ENCODE results near the gene BAZ2A.
A peak's percentile ranks its signal among the peaks of the same experiment; 100 is the strongest.

The BAZ2A gene

DNA sequence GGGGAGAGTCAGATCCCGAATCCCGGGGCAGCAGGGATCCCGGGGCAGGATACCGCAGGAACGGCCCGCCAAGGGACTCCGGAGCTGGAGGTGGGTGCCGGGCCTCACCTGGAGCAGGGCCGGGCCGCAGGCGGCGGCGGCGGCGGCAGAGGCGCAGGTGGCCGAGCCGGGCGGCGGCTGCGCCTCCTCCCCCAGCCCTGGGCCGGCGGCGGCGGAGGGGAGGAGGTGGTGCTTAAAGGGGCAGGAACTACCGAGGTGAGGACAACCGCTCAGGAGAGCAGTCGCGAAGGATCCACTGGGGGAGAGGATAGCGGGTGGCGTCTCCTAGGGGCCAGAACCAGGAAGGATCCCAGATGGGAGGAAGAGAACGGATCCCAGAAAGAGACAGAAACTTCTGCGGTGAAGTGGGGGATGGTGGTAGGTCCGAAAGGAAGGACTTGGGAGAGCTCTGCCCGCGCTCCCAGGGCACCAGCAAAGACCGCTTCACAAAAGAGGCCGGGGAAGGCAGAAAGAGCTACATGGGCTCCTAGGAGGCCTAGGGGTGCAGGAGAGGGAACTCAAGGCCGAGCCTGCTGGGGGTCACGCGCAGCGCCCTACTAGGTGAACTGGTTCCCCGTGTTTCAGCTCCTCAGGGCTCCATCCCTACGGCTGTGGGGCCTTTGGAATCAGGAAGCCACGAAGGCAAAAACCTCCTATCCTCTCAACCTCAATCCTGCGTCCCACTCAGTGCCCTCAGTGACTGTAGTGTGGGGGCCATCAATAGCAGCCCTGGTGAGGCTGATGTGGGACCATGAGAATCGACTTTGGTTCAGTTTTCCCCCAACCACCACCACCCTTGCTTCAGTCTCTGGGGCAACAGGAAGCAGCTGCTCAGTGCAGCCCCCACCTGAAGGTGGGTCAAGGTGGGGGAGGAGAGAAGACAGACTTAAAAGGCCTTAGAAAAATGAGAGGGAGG lies 5.0 kb upstream of the BAZ2A start (continued):
- TF ChIP-seq, protein P1, sequence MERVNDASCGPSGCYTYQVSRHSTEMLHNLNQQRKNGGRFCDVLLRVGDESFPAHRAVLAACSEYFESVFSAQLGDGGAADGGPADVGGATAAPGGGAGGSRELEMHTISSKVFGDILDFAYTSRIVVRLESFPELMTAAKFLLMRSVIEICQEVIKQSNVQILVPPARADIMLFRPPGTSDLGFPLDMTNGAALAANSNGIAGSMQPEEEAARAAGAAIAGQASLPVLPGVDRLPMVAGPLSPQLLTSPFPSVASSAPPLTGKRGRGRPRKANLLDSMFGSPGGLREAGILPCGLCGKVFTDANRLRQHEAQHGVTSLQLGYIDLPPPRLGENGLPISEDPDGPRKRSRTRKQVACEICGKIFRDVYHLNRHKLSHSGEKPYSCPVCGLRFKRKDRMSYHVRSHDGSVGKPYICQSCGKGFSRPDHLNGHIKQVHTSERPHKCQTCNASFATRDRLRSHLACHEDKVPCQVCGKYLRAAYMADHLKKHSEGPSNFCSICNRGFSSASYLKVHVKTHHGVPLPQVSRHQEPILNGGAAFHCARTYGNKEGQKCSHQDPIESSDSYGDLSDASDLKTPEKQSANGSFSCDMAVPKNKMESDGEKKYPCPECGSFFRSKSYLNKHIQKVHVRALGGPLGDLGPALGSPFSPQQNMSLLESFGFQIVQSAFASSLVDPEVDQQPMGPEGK (tag by site-specific recombination; IDR thresholded peaks at IDR 0.05): peak; percentile 6; the same call in 1 of the 2 replicates
- TF ChIP-seq, protein P2, sequence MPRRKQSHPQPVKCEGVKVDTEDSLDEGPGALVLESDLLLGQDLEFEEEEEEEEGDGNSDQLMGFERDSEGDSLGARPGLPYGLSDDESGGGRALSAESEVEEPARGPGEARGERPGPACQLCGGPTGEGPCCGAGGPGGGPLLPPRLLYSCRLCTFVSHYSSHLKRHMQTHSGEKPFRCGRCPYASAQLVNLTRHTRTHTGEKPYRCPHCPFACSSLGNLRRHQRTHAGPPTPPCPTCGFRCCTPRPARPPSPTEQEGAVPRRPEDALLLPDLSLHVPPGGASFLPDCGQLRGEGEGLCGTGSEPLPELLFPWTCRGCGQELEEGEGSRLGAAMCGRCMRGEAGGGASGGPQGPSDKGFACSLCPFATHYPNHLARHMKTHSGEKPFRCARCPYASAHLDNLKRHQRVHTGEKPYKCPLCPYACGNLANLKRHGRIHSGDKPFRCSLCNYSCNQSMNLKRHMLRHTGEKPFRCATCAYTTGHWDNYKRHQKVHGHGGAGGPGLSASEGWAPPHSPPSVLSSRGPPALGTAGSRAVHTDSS (tag by site-specific recombination; IDR thresholded peaks at IDR 0.05): no peak
- TF ChIP-seq ZNF600 (tag by site-specific recombination; IDR thresholded peaks at IDR 0.05): peak; percentile 63; the same call in 1 of the 2 replicates
- peak; percentile 59 for TF ChIP-seq ZNF366 (tag by site-specific recombination; conservative IDR thresholded peaks at IDR 0.05)
- peak; percentile 81 for TF ChIP-seq GLIS2 (tag by site-specific recombination; IDR thresholded peaks at IDR 0.05)
- TF ChIP-seq, protein P3, sequence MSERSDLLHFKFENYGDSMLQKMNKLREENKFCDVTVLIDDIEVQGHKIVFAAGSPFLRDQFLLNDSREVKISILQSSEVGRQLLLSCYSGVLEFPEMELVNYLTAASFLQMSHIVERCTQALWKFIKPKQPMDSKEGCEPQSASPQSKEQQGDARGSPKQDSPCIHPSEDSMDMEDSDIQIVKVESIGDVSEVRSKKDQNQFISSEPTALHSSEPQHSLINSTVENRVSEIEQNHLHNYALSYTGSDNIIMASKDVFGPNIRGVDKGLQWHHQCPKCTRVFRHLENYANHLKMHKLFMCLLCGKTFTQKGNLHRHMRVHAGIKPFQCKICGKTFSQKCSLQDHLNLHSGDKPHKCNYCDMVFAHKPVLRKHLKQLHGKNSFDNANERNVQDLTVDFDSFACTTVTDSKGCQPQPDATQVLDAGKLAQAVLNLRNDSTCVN (tag by site-specific recombination; optimal IDR thresholded peaks at IDR 0.05): peak; percentile 31
- peak; percentile 45 for TF ChIP-seq GLIS1 (tag by site-specific recombination; IDR thresholded peaks at IDR 0.05)
- no peak for TF ChIP-seq ZSCAN16 (tag by site-specific recombination; IDR thresholded peaks at IDR 0.05)
- 0 out of 2 replicates have a peak, but pooled peaks have one; percentile 32 for TF ChIP-seq ZBTB7A (tag by site-specific recombination; IDR thresholded peaks at IDR 0.05; ENCODE audit: low read depth)
- TF ChIP-seq, protein P4, sequence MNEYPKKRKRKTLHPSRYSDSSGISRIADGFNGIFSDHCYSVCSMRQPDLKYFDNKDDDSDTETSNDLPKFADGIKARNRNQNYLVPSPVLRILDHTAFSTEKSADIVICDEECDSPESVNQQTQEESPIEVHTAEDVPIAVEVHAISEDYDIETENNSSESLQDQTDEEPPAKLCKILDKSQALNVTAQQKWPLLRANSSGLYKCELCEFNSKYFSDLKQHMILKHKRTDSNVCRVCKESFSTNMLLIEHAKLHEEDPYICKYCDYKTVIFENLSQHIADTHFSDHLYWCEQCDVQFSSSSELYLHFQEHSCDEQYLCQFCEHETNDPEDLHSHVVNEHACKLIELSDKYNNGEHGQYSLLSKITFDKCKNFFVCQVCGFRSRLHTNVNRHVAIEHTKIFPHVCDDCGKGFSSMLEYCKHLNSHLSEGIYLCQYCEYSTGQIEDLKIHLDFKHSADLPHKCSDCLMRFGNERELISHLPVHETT (tag by site-specific recombination; IDR thresholded peaks at IDR 0.05): no peak
- TF ChIP-seq, protein P5, sequence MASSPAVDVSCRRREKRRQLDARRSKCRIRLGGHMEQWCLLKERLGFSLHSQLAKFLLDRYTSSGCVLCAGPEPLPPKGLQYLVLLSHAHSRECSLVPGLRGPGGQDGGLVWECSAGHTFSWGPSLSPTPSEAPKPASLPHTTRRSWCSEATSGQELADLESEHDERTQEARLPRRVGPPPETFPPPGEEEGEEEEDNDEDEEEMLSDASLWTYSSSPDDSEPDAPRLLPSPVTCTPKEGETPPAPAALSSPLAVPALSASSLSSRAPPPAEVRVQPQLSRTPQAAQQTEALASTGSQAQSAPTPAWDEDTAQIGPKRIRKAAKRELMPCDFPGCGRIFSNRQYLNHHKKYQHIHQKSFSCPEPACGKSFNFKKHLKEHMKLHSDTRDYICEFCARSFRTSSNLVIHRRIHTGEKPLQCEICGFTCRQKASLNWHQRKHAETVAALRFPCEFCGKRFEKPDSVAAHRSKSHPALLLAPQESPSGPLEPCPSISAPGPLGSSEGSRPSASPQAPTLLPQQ (tag by site-specific recombination; IDR thresholded peaks at IDR 0.05): peak; percentile 83
- no peak for TF ChIP-seq ZNF184 (tag by site-specific recombination; IDR thresholded peaks at IDR 0.05)
- TF ChIP-seq, protein P6, sequence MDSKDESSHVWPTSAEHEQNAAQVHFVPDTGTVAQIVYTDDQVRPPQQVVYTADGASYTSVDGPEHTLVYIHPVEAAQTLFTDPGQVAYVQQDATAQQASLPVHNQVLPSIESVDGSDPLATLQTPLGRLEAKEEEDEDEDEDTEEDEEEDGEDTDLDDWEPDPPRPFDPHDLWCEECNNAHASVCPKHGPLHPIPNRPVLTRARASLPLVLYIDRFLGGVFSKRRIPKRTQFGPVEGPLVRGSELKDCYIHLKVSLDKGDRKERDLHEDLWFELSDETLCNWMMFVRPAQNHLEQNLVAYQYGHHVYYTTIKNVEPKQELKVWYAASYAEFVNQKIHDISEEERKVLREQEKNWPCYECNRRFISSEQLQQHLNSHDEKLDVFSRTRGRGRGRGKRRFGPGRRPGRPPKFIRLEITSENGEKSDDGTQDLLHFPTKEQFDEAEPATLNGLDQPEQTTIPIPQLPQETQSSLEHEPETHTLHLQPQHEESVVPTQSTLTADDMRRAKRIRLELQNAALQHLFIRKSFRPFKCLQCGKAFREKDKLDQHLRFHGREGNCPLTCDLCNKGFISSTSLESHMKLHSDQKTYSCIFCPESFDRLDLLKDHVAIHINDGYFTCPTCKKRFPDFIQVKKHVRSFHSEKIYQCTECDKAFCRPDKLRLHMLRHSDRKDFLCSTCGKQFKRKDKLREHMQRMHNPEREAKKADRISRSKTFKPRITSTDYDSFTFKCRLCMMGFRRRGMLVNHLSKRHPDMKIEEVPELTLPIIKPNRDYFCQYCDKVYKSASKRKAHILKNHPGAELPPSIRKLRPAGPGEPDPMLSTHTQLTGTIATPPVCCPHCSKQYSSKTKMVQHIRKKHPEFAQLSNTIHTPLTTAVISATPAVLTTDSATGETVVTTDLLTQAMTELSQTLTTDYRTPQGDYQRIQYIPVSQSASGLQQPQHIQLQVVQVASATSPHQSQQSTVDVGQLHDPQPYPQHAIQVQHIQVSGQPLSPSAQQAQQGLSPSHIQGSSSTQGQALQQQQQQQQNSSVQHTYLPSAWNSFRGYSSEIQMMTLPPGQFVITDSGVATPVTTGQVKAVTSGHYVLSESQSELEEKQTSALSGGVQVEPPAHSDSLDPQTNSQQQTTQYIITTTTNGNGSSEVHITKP (tag by site-specific recombination; IDR thresholded peaks at IDR 0.05): peak; percentile 79
- TF ChIP-seq ZBTB20 (tag by site-specific recombination; IDR thresholded peaks at IDR 0.05): peak; percentile 10; the same call in 1 of the 2 replicates
- TF ChIP-seq, protein P7, sequence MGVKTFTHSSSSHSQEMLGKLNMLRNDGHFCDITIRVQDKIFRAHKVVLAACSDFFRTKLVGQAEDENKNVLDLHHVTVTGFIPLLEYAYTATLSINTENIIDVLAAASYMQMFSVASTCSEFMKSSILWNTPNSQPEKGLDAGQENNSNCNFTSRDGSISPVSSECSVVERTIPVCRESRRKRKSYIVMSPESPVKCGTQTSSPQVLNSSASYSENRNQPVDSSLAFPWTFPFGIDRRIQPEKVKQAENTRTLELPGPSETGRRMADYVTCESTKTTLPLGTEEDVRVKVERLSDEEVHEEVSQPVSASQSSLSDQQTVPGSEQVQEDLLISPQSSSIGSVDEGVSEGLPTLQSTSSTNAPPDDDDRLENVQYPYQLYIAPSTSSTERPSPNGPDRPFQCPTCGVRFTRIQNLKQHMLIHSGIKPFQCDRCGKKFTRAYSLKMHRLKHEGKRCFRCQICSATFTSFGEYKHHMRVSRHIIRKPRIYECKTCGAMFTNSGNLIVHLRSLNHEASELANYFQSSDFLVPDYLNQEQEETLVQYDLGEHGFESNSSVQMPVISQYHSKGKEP (tag by site-specific recombination; IDR thresholded peaks at IDR 0.05): no peak
- TF ChIP-seq BCL11A (tag by site-specific recombination; IDR thresholded peaks at IDR 0.05; ENCODE audit: low read depth): peak; percentile 36; the same call in 1 of the 2 replicates
- TF ChIP-seq MYNN (tag by site-specific recombination; IDR thresholded peaks at IDR 0.05; ENCODE audit: borderline replicate concordance): no peak
- TF ChIP-seq RBAK (tag by site-specific recombination; IDR thresholded peaks at IDR 0.05): no peak
- TF ChIP-seq ZBTB48 (tag by site-specific recombination; IDR thresholded peaks at IDR 0.05): peak; percentile 73
- TF ChIP-seq, protein P8, sequence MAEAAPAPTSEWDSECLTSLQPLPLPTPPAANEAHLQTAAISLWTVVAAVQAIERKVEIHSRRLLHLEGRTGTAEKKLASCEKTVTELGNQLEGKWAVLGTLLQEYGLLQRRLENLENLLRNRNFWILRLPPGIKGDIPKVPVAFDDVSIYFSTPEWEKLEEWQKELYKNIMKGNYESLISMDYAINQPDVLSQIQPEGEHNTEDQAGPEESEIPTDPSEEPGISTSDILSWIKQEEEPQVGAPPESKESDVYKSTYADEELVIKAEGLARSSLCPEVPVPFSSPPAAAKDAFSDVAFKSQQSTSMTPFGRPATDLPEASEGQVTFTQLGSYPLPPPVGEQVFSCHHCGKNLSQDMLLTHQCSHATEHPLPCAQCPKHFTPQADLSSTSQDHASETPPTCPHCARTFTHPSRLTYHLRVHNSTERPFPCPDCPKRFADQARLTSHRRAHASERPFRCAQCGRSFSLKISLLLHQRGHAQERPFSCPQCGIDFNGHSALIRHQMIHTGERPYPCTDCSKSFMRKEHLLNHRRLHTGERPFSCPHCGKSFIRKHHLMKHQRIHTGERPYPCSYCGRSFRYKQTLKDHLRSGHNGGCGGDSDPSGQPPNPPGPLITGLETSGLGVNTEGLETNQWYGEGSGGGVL (tag by site-specific recombination; IDR thresholded peaks at IDR 0.05): no peak; the same call in 1 of the 2 replicates
- TF ChIP-seq ZNF423 (tag by site-specific recombination; IDR thresholded peaks at IDR 0.05): no peak; the same call in 1 of the 2 replicates
- TF ChIP-seq ZNF830 (tag by site-specific recombination; IDR thresholded peaks at IDR 0.05; ENCODE audit: low read depth): no peak

All from HEK293 (cell line).